Liver (tissue), 9 donors: ENCODE measurements around the gene DGCR6. TPM values are rescaled to one million over a fixed set of nuclear protein-coding genes. Genes with fewer than 3 reads are reported as not detected.
"Not testable (repeated sequence)": the region's sequence is repeated elsewhere in the genome, so short reads cannot be mapped to it uniquely, and the experiment has no call there.

ENCODE experiments used
- DNase-seq: peaks from one replicate; pipeline ENCODE4 v3.0.0-alpha.2; 2017; ENCODE audit warnings: low spot score
- H3K27ac ChIP-seq, 2 donors: one replicate each; pipeline ENCODE4 v1.7.0; 2013; ENCODE audit warnings: inconsistent platforms in 2 of 2, low read length in 2 of 2, control low read depth in 1 of 2, low read depth in 1 of 2, mild to moderate bottlenecking in 1 of 2
- H3K27me3 ChIP-seq, 4 donors: one replicate each; pipeline versions ENCODE4 v1.6.1 to v1.7.0; 2013; ENCODE audit warnings: low read length in 3 of 4, inconsistent platforms in 1 of 4, mild to moderate bottlenecking in 1 of 4, moderate library complexity in 1 of 4; ENCODE audit not compliant: control insufficient read depth in 4 of 4, insufficient read depth in 4 of 4
- H3K36me3 ChIP-seq, 4 donors: one replicate each; pipeline versions ENCODE4 v1.6.1 to v1.7.0; 2013; ENCODE audit warnings: low read length in 3 of 4, mild to moderate bottlenecking in 3 of 4, low read depth in 1 of 4, moderate library complexity in 1 of 4; ENCODE audit not compliant: control insufficient read depth in 4 of 4, insufficient read depth in 3 of 4
- H3K4me1 ChIP-seq, 4 donors: one replicate each; pipeline versions ENCODE4 v1.6.1 to v1.7.0; 2013; ENCODE audit warnings: low read length in 3 of 4, mild to moderate bottlenecking in 3 of 4, moderate library complexity in 1 of 4; ENCODE audit not compliant: control insufficient read depth in 4 of 4, insufficient read depth in 4 of 4
- H3K4me3 ChIP-seq, 3 donors: one replicate each; pipeline versions ENCODE4 v1.6.1 to v1.7.0; 2013; ENCODE audit warnings: low read length in 3 of 3, control low read depth in 1 of 3, low read depth in 1 of 3, mild to moderate bottlenecking in 1 of 3
- H3K9ac ChIP-seq, 2 donors: one replicate each; pipeline ENCODE4 v1.7.0; 2013; ENCODE audit warnings: low read length in 2 of 2, mild to moderate bottlenecking in 2 of 2, moderate library complexity in 2 of 2, control low read depth in 1 of 2, low read depth in 1 of 2
- H3K9me3 ChIP-seq, 4 donors: one replicate each; pipeline versions ENCODE4 v1.6.1 to v1.7.0; 2013; ENCODE audit warnings: low read length in 3 of 4; ENCODE audit not compliant: control insufficient read depth in 4 of 4
- ATF3 ChIP-seq: IDR thresholded peaks from 2 replicates; pipeline ENCODE4 v1.6.1; 2016; ENCODE audit warnings: antibody characterized with exemption
- CTCF ChIP-seq: fragments of 150-350 bp; IDR thresholded peaks from 2 replicates; pipeline ENCODE4 v1.5.1; 2017; ENCODE audit warnings: improper control_type of control experiment, low read depth, low read length; ENCODE audit not compliant: missing input control
- HNF4A ChIP-seq, 2 donors: conservative IDR thresholded peaks; 2 replicates each; pipeline ENCODE4 v1.6.1; 2016; ENCODE audit warnings: antibody characterized with exemption in 2 of 2, mild to moderate bottlenecking in 2 of 2
- MAX ChIP-seq: IDR thresholded peaks from 2 replicates; pipeline ENCODE4 v1.6.1; 2016; ENCODE audit warnings: antibody characterized with exemption
- RAD21 ChIP-seq, 2 donors: IDR thresholded peaks; 2 replicates each; pipeline ENCODE4 v1.6.1; 2016; ENCODE audit warnings: antibody characterized with exemption in 2 of 2, mild to moderate bottlenecking in 2 of 2
- REST ChIP-seq: IDR thresholded peaks from 2 replicates; pipeline ENCODE4 v1.6.1; 2016; ENCODE audit warnings: antibody characterized with exemption, mild to moderate bottlenecking
- SP1 ChIP-seq: IDR thresholded peaks from 2 replicates; pipeline ENCODE4 v1.6.1; 2018; ENCODE audit warnings: antibody characterized with exemption, mild to moderate bottlenecking
- WGBS: extraction: QIAGEN DNeasy Blood & Tissue Kit; methylation state at CpG from one replicate; pipeline ENCODE4 v1.1.7; 2013; 5-methylcytosine and 5-hydroxymethylcytosine counted together
- polyA plus RNA-seq, 2 donors: library from polyadenylated mRNA; stranded (reverse) in 1 of 2; unstranded in 1 of 2; fragments of 200-250 nt in 1 of 2; fragments of >200 nt in 1 of 2; fragmentation: Nextera tagmentation in 1 of 2; extraction: Ambion mirVana in 1 of 2; gene quantifications; one replicate each; pipeline versions ENCODE4 v1.2.1 to v1.2.3, GENCODE V29; 2013 to 2015
- total RNA-seq, 2 donors: library from RNA; depleted of rRNA; stranded (reverse); fragments of >200 nt; gene quantifications; one replicate each; pipeline ENCODE4 v1.2.3, GENCODE V29; 2014
- donor health status: healthy.
- donor health status: healthy.
- donor health status: healthy.
- donor health status: healthy.
- donor health status: healthy.

The DGCR6 gene
- total and polyA plus RNA-seq, 4 donors: 0.92 to 1.5 (median 1.2) TPM

- no peaks in the 10 kb centered on the region for H3K4me1 ChIP-seq
- H3K4me3 ChIP-seq: no peak overlapping the region
- no peak overlapping the region for H3K27ac ChIP-seq
- no peak overlapping the region for H3K9ac ChIP-seq
- H3K27me3 ChIP-seq: no peaks in the 10 kb centered on the region
- DNase-seq: no peak
- no peaks in the 10 kb centered on the region for H3K9me3 ChIP-seq
- no peaks in the 10 kb centered on the region for H3K36me3 ChIP-seq
- TF ChIP-seq ATF3 (no peak), RAD21 (IDR thresholded peaks at IDR 0.05) (no peak), REST (no peak), CTCF (no peak), MAX (no peak), HNF4A (conservative IDR thresholded peaks at IDR 0.05) (no peak), SP1 (no peak)
- 58% methylated on average over 1 of the region's 8 CpGs for WGBS
These were observed 18.0 kb upstream of the DGCR6 start for GRCh38 chr22:18888115-18888514.

- H3K9me3 ChIP-seq, H3K27ac ChIP-seq, H3K36me3 ChIP-seq, H3K9ac ChIP-seq, H3K27me3 ChIP-seq, H3K4me3 ChIP-seq, DNase-seq, H3K4me1 ChIP-seq: not testable (repeated sequence)
- no CpG with 5 or more reads among the region's 5 CpGs for WGBS
These were observed 15.5 kb upstream of the DGCR6 start for GRCh38 chr22:18890510-18891192.

- not testable (repeated sequence) for H3K27me3 ChIP-seq, H3K9me3 ChIP-seq, H3K4me3 ChIP-seq, H3K4me1 ChIP-seq, H3K9ac ChIP-seq, DNase-seq, H3K36me3 ChIP-seq, H3K27ac ChIP-seq
- WGBS: no CpG with 5 or more reads among the region's 4 CpGs
These were observed 12.3 kb upstream of the DGCR6 start for GRCh38 chr22:18893775-18894174.

GRCh38 chr22:18896037-18896657, 10.0 kb upstream of the DGCR6 start:
- WGBS: 91% methylated on average over 6 of the region's 7 CpGs
- not testable (repeated sequence) for H3K9me3 ChIP-seq, DNase-seq, H3K36me3 ChIP-seq, H3K27ac ChIP-seq, H3K4me1 ChIP-seq, H3K4me3 ChIP-seq, H3K27me3 ChIP-seq, H3K9ac ChIP-seq

- not testable (repeated sequence) for H3K9ac ChIP-seq, H3K27ac ChIP-seq, H3K4me3 ChIP-seq, H3K27me3 ChIP-seq, DNase-seq, H3K36me3 ChIP-seq, H3K9me3 ChIP-seq, H3K4me1 ChIP-seq
- no CpG with 5 or more reads among the region's 36 CpGs for WGBS
These were observed 258 bp downstream of the DGCR6 start for GRCh38 chr22:18906410-18906745.
